Measurements from ENCODE around the gene TUSC7. TPM values are rescaled to one million over a fixed set of nuclear protein-coding genes. Genes with fewer than 3 reads are reported as not detected.

The TUSC7 gene
- total RNA-seq, 1 donor from 2014 or later, result not detected

DNA sequence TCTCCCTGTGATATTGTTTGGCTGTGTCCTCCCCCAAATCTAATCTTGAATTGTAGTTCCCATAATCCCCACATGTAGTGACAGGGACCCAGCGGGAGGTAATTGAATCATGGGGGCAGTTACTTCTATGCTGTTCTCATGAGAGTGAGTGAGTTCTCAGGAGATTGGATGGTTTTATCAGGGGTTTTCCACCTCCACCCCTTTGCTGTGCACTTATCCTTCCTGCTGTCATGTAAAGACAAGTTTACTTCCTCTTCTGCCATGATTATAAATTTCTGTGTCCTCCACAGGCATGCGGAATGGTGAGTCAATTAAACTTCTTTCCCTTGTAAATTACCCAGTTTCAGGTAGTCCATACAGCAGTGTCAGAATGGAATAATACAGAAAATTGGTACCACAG, 24.7 kb downstream of the TUSC7 start:
- no peaks in the 10 kb centered on the region for H3K4me1 Mint-ChIP-seq (ENCODE audit: low read depth, unreplicated experiment)
- peaks cover 12% of the 10 kb centered on the region for H3K36me3 Mint-ChIP-seq (ENCODE audit: unreplicated experiment)
- TF ChIP-seq, protein P1, sequence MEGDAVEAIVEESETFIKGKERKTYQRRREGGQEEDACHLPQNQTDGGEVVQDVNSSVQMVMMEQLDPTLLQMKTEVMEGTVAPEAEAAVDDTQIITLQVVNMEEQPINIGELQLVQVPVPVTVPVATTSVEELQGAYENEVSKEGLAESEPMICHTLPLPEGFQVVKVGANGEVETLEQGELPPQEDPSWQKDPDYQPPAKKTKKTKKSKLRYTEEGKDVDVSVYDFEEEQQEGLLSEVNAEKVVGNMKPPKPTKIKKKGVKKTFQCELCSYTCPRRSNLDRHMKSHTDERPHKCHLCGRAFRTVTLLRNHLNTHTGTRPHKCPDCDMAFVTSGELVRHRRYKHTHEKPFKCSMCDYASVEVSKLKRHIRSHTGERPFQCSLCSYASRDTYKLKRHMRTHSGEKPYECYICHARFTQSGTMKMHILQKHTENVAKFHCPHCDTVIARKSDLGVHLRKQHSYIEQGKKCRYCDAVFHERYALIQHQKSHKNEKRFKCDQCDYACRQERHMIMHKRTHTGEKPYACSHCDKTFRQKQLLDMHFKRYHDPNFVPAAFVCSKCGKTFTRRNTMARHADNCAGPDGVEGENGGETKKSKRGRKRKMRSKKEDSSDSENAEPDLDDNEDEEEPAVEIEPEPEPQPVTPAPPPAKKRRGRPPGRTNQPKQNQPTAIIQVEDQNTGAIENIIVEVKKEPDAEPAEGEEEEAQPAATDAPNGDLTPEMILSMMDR (IDR thresholded peaks at IDR 0.05; ENCODE audit: partially characterized antibody, unreplicated experiment), result no peak
- no peak overlapping the region for H3K4me3 Mint-ChIP-seq (ENCODE audit: unreplicated experiment)
- no peak for DNase-seq
- H3K27ac Mint-ChIP-seq (ENCODE audit: unreplicated experiment), result no peak overlapping the region
- peaks cover 3% of the 10 kb centered on the region for H3K9me3 Mint-ChIP-seq (ENCODE audit: unreplicated experiment)
- H3K27me3 Mint-ChIP-seq (ENCODE audit: unreplicated experiment), result no peaks in the 10 kb centered on the region

DNA sequence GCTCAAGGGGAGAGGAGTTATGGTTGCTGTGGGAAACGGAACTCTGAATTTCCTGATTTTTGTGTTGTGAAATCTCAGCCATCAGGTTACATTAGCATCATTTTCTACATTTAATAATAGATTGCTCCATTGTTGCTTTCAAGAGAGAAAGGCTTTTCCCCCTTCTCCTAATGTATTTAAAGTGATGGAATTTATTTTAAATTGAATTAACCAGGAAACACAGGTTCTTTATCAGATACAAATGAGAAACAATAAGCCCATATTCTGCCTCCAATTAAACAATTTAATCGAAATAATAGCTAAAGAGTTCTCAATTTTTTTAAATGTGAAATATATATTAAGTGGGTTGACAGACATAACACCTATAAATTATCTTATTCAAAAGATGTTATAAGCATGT, 30.1 kb downstream of the TUSC7 start:
- Mint-ChIP-seq H3K4me1 (ENCODE audit: low read depth, unreplicated experiment) (peaks cover 1% of the 10 kb centered on the region), H3K27me3 (ENCODE audit: unreplicated experiment) (no peaks in the 10 kb centered on the region), H3K4me3 (ENCODE audit: unreplicated experiment) (no peak overlapping the region), H3K36me3 (ENCODE audit: unreplicated experiment) (peaks cover 7% of the 10 kb centered on the region), H3K9me3 (ENCODE audit: unreplicated experiment) (no peaks in the 10 kb centered on the region), H3K27ac (ENCODE audit: unreplicated experiment) (no peak overlapping the region)
- no peak for DNase-seq
- TF ChIP-seq, protein P1 (IDR thresholded peaks at IDR 0.05; ENCODE audit: partially characterized antibody, unreplicated experiment), result no peak

DNA sequence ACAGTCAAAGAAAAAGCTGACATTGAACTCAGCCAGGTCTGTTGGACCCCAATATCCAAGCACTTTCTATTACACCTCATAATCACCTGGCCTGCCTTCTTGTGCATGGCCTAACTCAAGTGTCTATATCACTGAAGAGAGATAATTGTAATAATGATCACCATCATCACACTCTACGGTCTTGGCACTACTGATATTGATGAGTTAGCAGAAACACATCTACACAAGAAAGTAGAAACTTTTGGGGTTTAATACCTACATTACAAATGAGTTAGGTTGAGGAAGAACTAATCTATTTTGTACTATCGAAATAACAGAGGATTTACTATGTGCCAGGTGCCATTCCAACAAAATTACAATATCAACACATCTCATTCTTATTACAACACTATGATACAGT, 30.7 kb downstream of the TUSC7 start:
- Mint-ChIP-seq H3K27ac (ENCODE audit: unreplicated experiment) (no peak overlapping the region), H3K27me3 (ENCODE audit: unreplicated experiment) (no peaks in the 10 kb centered on the region)

DNA sequence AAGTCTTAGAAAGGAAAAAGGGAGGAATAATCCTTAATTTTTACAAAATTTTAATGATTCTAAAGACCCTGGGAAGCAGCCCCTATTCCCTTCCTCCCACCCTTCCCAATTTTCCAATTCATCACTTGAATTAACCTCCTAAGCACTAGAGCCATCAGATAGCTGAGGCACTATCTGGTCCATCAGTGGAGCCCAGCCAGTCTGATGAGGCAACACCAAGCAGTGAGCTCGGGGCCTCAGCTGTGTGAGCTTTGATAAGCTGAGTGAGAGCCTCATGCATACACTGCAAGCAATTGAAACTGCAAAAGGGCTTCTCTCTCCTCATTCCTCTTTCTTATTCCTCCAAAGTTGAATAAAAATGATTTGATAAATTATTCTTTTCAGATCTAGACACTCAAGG, 31.9 kb downstream of the TUSC7 start:
- H3K27me3 Mint-ChIP-seq (ENCODE audit: unreplicated experiment), result no peaks in the 10 kb centered on the region

More for the DNA sequence above, 30.7 kb downstream of the TUSC7 start:
- TF ChIP-seq, protein P1 (IDR thresholded peaks at IDR 0.05; ENCODE audit: partially characterized antibody, unreplicated experiment), result no peak
- no peak overlapping the region for H3K4me3 Mint-ChIP-seq (ENCODE audit: unreplicated experiment)
- H3K36me3 Mint-ChIP-seq (ENCODE audit: unreplicated experiment), result peaks cover 5% of the 10 kb centered on the region
- no peaks in the 10 kb centered on the region for H3K9me3 Mint-ChIP-seq (ENCODE audit: unreplicated experiment)
- no peak for DNase-seq
- peaks cover 1% of the 10 kb centered on the region for H3K4me1 Mint-ChIP-seq (ENCODE audit: low read depth, unreplicated experiment)

DNA sequence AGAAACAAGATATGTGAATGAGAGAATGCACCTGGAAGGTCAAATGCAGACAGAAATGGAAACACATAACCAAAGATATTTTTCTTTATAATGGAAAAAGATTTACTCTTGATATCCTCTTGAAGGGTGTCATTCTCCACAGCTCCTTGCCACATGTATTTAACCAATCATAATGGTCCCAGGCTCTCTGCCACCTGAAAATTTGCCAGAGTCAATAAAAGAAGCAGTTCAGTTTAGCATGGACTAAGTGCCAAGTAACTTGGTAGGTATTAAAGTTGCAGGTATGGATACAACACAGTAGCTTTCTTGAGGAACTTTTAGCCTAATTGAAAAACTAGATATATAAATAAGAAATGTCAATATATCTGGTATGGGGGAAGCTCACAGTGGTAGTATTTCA, 33.5 kb downstream of the TUSC7 start:
- TF ChIP-seq, protein P1 (IDR thresholded peaks at IDR 0.05; ENCODE audit: partially characterized antibody, unreplicated experiment), result no peak
- Mint-ChIP-seq H3K36me3 (ENCODE audit: unreplicated experiment) (no peaks in the 10 kb centered on the region), H3K4me1 (ENCODE audit: low read depth, unreplicated experiment) (peaks cover 1% of the 10 kb centered on the region), H3K9me3 (ENCODE audit: unreplicated experiment) (peaks cover 1% of the 10 kb centered on the region), H3K4me3 (ENCODE audit: unreplicated experiment) (no peak overlapping the region), H3K27ac (ENCODE audit: unreplicated experiment) (no peak overlapping the region), H3K27me3 (ENCODE audit: unreplicated experiment) (peaks cover 2% of the 10 kb centered on the region)
- no peak for DNase-seq

More for the DNA sequence above, 31.9 kb downstream of the TUSC7 start:
- Mint-ChIP-seq H3K4me3 (ENCODE audit: unreplicated experiment) (no peak overlapping the region), H3K4me1 (ENCODE audit: low read depth, unreplicated experiment) (peaks cover 1% of the 10 kb centered on the region), H3K36me3 (ENCODE audit: unreplicated experiment) (no peaks in the 10 kb centered on the region), H3K27ac (ENCODE audit: unreplicated experiment) (no peak overlapping the region), H3K9me3 (ENCODE audit: unreplicated experiment) (no peaks in the 10 kb centered on the region)
- TF ChIP-seq, protein P1 (IDR thresholded peaks at IDR 0.05; ENCODE audit: partially characterized antibody, unreplicated experiment), result no peak
- DNase-seq, result peak; percentile 36

Measured in glutamatergic neuron (in vitro differentiated cells).